T follicular helper cell (primary cell): ENCODE data around the gene SGMS2.

Experiments
- DNase-seq: peaks from one replicate; pipeline ENCODE4 v3.0.0-alpha.2; 2020; ENCODE audit warnings: low read depth

Gene SGMS2

GRCh38 chr4:107828315-107829090 lies 3.8 kb downstream of the SGMS2 start:
- no peak for DNase-seq

GRCh38 chr4:107831140-107831539 lies 6.4 kb downstream of the SGMS2 start:
- no peak for DNase-seq

DNA sequence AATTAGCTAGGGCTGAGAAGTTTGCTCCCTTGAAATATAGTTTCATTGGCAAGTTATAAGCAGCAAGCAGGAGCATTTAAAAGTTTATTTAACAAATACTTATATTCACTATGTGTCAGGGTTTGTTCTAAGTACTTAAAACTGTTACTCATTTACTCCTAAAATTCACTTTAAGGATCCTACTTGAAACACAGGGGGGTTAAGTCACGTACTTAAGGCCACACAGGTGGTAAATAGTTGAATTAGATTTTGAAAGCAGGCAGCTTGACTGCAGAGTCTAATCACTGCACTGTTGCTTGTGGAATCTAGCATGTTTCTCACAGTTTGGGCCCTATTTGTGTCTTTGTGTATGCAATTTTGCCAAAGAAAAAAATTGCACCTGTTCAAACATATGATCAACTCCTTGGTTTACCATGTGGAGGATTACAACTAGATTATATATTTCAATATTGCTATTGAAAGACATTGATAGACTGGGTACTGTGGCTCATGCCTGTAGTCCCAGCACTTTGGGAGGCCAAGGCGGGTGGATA lies 7.6 kb downstream of the SGMS2 start:
- DNase-seq, result no peak

- no peak for DNase-seq
Observed at GRCh38 chr4:107834241-107834794, 9.6 kb downstream of the SGMS2 start.

DNA sequence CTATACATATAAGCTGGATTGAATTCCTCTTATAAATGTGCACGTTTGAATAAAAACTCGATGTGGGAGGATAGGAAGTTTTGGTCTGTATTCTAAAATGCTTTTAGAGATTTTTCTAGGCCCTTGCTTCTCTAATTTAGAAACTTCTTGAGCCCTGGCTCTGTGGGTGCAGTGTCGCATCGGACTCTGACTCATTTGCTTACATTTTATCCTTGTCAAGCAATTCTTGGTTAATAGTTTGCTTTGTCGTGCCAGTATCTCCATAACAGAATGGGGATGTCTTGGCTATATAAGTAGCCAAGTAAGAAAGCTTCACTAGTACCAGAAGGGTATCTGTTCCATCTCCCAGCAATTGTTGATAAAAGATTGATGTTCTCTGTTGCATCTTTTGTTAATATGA lies 10.7 kb downstream of the SGMS2 start:
- DNase-seq, result no peak

GRCh38 chr4:107837317-107837716 lies 12.6 kb downstream of the SGMS2 start:
- DNase-seq, result no peak

DNA sequence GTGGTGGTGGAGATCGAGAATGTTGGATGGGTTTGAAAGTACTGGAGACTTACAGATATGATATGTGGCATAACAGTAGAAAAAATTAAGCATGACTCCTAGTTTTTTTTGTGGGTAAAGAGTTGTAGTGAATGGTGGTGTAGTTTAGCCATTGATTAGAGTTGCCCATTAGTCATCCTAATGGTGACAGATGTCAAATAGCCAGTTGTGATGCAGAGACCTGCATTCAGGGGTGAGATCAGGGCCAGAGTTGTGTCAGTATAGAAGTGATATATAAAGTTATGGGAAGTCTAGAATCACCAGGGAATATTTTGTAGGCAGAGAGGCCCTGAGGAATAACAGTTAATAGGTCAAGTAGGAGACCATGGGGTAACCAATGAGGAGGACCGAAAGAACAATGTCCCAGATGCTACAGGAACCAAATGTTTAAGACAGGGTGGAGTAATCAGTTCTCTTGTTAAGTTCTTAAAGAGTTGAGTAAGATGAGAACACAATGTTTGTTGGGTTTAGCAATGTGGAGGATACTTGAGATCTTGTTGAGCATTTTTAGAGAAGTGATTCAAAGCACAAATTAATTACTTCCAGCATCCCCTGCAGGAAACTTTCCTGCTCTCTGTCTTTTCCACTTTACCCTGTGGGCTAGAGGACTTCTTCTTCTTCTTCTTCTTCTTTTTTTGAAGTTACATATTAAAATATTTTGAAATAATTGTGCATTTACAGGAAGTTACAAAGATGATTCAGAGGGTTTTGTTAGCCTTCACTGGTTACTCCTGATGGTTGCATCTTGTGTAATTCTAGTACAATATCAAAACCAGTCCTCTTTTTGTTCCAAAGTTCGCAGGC lies 13.3 kb downstream of the SGMS2 start:
- DNase-seq, result no peak

- DNase-seq, result no peak
Observed at GRCh38 chr4:107838861-107839565, 14.3 kb downstream of the SGMS2 start.

DNA sequence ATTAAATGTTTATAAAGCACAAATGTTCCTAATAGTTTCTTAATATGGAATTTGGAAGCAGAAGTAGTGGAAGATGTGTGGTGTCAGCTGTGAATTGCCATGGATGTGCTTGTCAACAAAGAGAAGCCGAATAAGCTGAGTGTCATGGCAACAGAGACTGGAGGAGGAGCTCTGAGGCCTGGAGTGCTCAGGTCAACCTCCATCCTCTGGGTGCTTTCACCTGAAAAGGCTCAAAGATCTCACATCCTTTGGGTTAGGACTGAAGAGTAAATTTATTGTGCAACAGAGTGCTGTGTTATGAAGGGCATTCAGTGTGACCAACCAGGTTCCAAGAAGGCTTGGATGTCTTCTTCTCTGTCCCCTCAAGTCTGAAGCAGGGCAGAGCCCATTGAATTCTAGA lies 18.7 kb downstream of the SGMS2 start:
- DNase-seq, result no peak

GRCh38 chr4:107845681-107846080 lies 20.9 kb downstream of the SGMS2 start:
- no peak for DNase-seq

DNA sequence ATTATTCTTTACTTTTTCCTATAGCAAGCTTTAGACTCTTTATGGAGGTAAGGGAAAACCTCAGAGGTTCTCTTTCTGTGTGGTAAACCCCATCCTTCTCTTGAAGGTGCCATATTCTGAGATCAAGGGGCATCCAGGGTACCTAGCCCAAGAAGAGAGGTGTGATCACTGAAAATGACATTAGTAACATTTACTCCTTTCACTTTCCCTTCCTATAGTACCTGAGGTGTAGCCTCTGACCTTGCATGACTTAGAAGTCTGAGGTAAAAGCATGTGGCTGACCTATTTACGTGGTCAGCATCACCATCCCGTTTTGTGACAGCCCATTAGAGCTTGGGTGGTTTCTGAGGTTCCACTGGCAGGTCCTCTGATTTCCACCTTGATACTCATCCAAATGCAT lies 25.7 kb downstream of the SGMS2 start:
- no peak for DNase-seq

GRCh38 chr4:107853444-107854355 lies 29.0 kb downstream of the SGMS2 start:
- DNase-seq, result no peak

DNA sequence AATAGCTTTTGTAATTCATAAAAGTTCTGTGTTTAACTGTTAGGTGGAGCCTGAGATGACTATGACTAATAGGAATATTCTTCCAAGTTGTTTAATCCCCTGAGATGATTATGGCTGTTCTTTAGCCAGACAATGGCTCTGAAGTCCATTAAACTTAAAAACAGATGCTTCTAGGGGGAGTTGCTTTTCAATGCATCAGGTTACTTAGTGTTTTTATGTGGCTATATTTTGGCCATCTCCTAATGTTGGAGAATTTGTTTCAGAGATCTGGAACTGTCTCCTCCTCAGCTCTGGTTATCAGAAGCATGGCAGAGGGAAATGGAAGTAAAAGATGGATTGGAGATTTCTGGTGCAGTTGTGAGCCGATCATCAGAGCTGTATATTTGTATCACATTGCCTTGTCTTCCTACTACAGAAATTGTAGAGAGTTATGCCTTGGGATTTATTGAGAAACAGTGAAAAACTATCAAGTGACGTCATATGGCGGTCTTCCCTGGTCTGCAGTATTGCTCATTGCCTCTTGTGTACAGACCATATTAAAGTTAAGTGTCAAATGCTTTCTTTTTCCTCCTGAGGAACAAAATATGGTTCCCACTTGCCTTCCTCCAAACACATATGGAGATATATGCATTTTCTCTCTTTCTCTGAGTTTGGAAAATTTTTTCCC lies 29.8 kb downstream of the SGMS2 start:
- DNase-seq, result no peak

DNA sequence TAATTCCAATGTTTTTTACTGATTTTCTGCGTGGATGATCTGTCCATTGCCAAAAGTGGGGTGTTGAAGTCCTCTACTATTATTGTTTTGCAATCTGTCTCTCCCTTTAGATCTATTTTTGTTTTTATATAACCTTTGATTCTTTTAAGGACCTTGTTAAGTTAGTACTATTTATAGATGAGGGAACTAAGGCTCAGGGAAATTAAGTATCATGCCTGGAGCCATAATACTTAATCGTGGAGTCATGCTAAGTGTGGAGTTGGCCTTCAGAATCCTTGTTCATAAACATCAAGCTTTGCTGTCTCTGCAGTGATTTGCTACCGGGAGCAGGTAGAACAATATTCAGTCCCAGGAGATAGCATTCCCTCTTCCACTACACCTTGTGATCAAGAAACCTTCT lies 31.0 kb downstream of the SGMS2 start:
- DNase-seq, result no peak

GRCh38 chr4:107856901-107857300 lies 32.2 kb downstream of the SGMS2 start:
- no peak for DNase-seq

- DNase-seq, result no peak
Observed at GRCh38 chr4:107857741-107858140, 33.0 kb downstream of the SGMS2 start.

- DNase-seq, result no peak
Observed at GRCh38 chr4:107858158-107858742, 33.5 kb downstream of the SGMS2 start.

- no peak for DNase-seq
Observed at GRCh38 chr4:107862658-107863057, 37.9 kb downstream of the SGMS2 start.

DNA sequence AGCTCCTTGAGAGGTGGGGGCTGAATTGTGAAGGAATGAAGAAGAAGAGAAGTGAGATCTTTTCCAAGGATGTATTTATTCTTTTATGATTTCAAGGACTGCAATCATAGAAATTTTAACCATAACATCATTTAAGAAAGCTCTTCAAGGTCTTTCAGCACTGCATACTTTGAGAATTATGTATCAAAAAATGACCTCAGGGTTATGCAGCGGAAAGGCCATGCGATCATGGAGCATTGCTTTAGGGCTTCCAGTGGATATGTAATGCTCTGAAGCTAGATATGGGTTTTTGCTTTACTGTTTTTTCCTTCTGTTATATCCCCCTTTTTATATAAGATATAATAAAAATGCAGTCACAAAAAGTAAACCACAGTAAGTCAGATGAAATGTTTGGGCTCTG lies 38.7 kb downstream of the SGMS2 start:
- DNase-seq, result no peak

- DNase-seq, result no peak
Observed at GRCh38 chr4:107863850-107864371, 39.2 kb downstream of the SGMS2 start.
